ENCODE data around the gene MIGA1.

DNA sequence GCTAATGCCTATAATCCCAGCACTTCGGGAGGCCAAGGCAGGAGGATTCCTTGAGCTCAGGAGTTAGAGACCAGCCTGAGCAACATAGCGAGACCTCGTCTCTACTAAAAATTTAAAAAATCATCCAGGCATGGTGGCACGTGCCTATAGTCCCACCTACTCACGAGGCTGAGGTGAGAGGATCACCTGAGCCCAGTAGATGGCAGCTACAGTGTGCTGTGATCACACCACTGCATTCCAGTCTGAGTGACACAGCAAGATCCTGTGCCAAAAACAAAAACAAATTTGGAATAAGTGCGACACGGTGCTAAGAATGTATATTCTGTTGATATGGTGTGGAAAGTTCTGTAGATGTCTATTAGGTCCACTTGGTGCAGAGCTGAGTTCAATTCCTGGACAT, 34.9 kb upstream of the MIGA1 start:
- TF ChIP-seq, protein P1, sequence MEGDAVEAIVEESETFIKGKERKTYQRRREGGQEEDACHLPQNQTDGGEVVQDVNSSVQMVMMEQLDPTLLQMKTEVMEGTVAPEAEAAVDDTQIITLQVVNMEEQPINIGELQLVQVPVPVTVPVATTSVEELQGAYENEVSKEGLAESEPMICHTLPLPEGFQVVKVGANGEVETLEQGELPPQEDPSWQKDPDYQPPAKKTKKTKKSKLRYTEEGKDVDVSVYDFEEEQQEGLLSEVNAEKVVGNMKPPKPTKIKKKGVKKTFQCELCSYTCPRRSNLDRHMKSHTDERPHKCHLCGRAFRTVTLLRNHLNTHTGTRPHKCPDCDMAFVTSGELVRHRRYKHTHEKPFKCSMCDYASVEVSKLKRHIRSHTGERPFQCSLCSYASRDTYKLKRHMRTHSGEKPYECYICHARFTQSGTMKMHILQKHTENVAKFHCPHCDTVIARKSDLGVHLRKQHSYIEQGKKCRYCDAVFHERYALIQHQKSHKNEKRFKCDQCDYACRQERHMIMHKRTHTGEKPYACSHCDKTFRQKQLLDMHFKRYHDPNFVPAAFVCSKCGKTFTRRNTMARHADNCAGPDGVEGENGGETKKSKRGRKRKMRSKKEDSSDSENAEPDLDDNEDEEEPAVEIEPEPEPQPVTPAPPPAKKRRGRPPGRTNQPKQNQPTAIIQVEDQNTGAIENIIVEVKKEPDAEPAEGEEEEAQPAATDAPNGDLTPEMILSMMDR (IDR thresholded peaks at IDR 0.05; ENCODE audit: low read depth, low read length, poor library complexity, severe bottlenecking): no peak
- no peak for TF ChIP-seq EZH2phosphoT487 (IDR thresholded peaks at IDR 0.05; ENCODE audit: borderline replicate concordance, low read length)
